ENCODE measurements around the gene RCAN2.

The RCAN2 gene

GRCh38 chr6:46491201-46491627 lies at the start of gene RCAN2:
TSS of gene RCAN2 (minus strand) at chr6:46491449.
- DNase-seq (ENCODE audit: extremely low spot score, insufficient read length, low read depth) (no peak), FAIRE-seq (no peak)

GRCh38 chr6:46539866-46540265 lies 48.6 kb upstream of the RCAN2 start:
- FAIRE-seq = no peak
- DNase-seq (ENCODE audit: extremely low spot score, insufficient read length, low read depth) = no peak

GRCh38 chr6:46538800-46539480 lies 47.7 kb upstream of the RCAN2 start:
- no peak for FAIRE-seq
- no peak for DNase-seq (ENCODE audit: extremely low spot score, insufficient read length, low read depth)

GRCh38 chr6:46530896-46531295 lies 39.6 kb upstream of the RCAN2 start:
- no peak for FAIRE-seq
- no peak for DNase-seq (ENCODE audit: extremely low spot score, insufficient read length, low read depth)

GRCh38 chr6:46528961-46529750 lies 37.9 kb upstream of the RCAN2 start:
- DNase-seq (ENCODE audit: extremely low spot score, insufficient read length, low read depth) = no peak
- FAIRE-seq = no peak

- DNase-seq (ENCODE audit: extremely low spot score, insufficient read length, low read depth) (no peak), FAIRE-seq (no peak)
Observed at GRCh38 chr6:46526607-46527006, 35.4 kb upstream of the RCAN2 start.

- FAIRE-seq = no peak
- no peak for DNase-seq (ENCODE audit: extremely low spot score, insufficient read length, low read depth)
Observed at GRCh38 chr6:46525583-46525982, 34.3 kb upstream of the RCAN2 start.

GRCh38 chr6:46521464-46521971 lies 30.3 kb upstream of the RCAN2 start:
- DNase-seq (ENCODE audit: extremely low spot score, insufficient read length, low read depth) (no peak), FAIRE-seq (no peak)

GRCh38 chr6:46517202-46517601 lies 26.0 kb upstream of the RCAN2 start:
- FAIRE-seq (no peak), DNase-seq (ENCODE audit: extremely low spot score, insufficient read length, low read depth) (no peak)

- FAIRE-seq (no peak), DNase-seq (ENCODE audit: extremely low spot score, insufficient read length, low read depth) (no peak)
Observed at GRCh38 chr6:46513533-46513932, 22.3 kb upstream of the RCAN2 start.

- FAIRE-seq (no peak), DNase-seq (ENCODE audit: extremely low spot score, insufficient read length, low read depth) (no peak)
Observed at GRCh38 chr6:46511320-46511719, 20.1 kb upstream of the RCAN2 start.

- DNase-seq (ENCODE audit: extremely low spot score, insufficient read length, low read depth) (no peak), FAIRE-seq (no peak)
Observed at GRCh38 chr6:46510651-46511050, 19.4 kb upstream of the RCAN2 start.

- DNase-seq (ENCODE audit: extremely low spot score, insufficient read length, low read depth) (no peak), FAIRE-seq (no peak)
Observed at GRCh38 chr6:46509981-46510510, 18.8 kb upstream of the RCAN2 start.

GRCh38 chr6:46509063-46509462 lies 17.8 kb upstream of the RCAN2 start:
- DNase-seq (ENCODE audit: extremely low spot score, insufficient read length, low read depth) (no peak), FAIRE-seq (no peak)

GRCh38 chr6:46507426-46507825 lies 16.2 kb upstream of the RCAN2 start:
- no peak for DNase-seq (ENCODE audit: extremely low spot score, insufficient read length, low read depth)
- no peak for FAIRE-seq

- FAIRE-seq = no peak
Observed at GRCh38 chr6:46505693-46506512, 14.7 kb upstream of the RCAN2 start.

GRCh38 chr6:46504242-46504641 lies 13.0 kb upstream of the RCAN2 start:
- DNase-seq (ENCODE audit: extremely low spot score, insufficient read length, low read depth) (no peak), FAIRE-seq (no peak)

More at GRCh38 chr6:46505693-46506512, 14.7 kb upstream of the RCAN2 start:
- DNase-seq (ENCODE audit: extremely low spot score, insufficient read length, low read depth) = no peak

GRCh38 chr6:46502486-46503119 lies 11.4 kb upstream of the RCAN2 start:
- no peak for FAIRE-seq
- no peak for DNase-seq (ENCODE audit: extremely low spot score, insufficient read length, low read depth)

- FAIRE-seq = no peak
Observed at GRCh38 chr6:46501136-46502089, 10.2 kb upstream of the RCAN2 start.

More at GRCh38 chr6:46501136-46502089, 10.2 kb upstream of the RCAN2 start:
- DNase-seq (ENCODE audit: extremely low spot score, insufficient read length, low read depth) = no peak

Data from GM18507 (cell line).